HG03097 (cell line): Measurements from ENCODE around the gene TLCD2.
"Not testable (repeated sequence)": the region's sequence is repeated elsewhere in the genome, so short reads cannot be mapped to it uniquely, and the experiment has no call there.

Experiments
- ATAC-seq: cut with Tn5 transposase; IDR thresholded peaks from one replicate; pipeline ENCODE4 v1.9.1; 2021; ENCODE audit not compliant: unreplicated experiment, low FRiP score

The TLCD2 gene, protein sequence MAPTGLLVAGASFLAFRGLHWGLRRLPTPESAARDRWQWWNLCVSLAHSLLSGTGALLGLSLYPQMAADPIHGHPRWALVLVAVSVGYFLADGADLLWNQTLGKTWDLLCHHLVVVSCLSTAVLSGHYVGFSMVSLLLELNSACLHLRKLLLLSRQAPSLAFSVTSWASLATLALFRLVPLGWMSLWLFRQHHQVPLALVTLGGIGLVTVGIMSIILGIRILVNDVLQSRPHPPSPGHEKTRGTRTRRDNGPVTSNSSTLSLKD

DNA sequence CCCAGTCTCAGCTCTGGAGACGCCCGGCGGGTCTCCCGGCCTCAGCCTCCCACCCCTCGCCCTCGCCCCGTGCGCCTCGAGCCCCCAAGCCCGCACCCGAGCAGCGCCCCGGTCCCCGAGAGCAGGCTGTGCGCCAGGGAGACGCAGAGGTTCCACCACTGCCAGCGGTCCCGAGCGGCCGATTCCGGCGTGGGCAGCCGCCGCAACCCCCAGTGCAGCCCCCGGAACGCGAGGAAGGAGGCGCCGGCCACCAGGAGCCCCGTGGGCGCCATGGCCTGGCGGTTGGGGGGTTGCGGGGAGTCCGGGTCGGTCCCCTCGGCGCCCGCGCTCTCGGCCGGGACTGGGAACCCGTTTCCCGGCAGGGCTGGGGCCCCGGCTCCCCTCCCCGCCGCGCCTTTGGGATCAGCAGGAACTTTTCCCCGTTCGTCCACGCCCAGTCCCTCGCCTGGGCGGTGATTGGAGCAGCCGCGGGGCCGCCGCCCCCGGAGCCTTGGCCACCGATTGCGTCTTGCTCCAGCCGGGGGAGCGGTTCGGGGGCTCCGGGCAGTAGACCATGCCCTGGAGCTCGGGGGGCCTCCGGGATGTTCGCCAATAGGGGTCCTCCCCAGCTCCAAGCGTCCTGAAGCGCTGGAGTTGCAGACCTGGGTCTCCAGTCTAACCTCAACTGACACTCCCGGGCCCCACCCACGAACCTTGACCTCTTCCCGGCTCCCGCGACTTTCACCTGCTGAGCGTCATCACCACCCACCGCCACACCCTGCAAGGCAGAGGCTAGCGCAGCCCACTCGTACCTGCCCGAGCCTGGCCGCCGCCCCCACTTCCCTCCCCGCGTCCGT is at the start of gene TLCD2:
Gene TLCD2 (minus strand): TSS at position 407 of the 836 bp plus-strand sequence. CDS start 135 bp downstream, at position 272.
- no peak for ATAC-seq

DNA sequence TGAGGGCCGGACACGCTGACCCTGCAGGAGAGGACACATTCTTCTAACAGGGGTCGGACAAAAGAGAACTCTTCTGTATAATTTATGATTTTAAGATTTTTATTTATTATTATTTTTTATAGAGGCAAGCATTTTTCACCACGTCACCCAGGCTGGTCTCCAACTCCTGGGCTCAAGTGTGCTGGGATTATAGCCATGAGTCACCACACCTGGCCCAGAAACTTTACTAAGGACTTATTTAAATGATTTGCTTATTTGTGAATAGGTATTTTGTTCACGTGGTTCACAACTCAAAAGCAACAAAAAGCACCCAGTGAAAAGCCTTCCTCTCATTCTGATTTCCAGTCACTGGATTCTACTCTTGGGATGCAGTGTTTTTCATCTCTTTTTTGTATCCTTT is 49.4 kb upstream of the TLCD2 start:
- ATAC-seq = no peak

DNA sequence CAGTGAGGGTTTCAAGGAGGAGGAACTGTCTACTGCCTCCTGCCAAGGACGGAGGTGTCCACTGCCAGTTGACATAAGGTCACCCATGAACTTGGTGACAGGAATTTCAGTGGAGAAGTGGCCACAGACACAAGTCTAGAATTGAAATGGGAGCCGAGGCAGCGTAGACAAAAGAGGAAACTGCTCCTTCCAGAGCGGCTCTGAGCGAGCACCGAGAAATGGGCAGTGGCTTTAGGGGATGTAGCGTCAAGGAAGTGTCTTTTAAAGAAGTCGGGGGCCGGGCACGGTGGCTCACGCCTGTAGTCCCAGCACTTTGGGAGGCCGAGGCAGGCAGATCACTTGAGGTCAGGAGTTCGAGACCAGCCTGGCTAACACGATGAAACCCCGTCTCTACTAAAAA is 48.6 kb upstream of the TLCD2 start:
- no peak for ATAC-seq

DNA sequence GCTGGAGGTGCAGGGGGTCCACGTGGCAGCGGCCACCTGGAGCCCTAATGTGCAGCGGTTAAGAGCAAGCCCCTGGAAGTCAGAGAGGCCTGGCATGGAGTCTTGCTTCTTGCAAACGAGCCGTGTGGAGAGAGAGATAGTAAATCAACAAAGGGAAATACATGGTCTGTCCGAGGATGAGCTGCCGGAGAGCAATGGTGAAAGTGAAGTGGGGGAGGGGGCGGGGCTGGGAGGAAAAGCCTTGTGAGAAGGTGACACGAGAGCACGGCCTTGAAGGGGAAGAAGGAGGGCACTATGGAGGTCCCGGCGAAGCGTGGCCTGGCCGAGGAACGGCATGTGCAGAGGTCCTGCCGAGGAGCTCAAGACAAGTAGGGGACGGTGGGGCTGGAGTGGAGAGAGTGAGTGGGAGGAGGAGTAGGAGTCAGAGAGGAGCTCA is 45.7 kb upstream of the TLCD2 start:
- ATAC-seq = no peak

DNA sequence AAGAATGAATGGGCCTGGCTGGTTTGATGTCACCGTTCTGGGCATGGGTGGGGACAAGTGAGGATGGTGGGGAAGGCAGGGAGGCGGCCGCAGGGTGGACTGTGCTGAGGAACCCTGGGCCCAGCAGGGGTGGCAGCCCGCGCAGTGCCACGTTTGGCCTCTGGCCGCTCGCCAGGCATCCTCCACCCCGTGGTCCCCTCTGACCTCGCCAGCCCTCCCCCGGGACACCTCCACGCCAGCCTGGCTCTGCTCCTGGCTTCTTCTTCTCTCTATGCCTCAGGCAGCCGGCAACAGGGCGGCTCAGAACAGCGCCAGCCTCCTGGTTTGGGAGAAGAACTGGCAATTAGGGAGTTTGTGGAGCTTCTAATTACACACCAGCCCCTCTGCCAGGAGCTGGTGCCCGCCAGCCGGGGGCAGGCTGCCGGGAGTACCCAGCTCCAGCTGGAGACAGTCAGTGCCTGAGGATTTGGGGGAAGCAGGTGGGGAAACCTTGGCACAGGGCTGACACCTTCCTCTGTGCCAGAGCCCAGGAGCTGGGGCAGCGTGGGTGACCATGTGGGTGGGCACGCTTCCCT is 45.2 kb upstream of the TLCD2 start:
- no peak for ATAC-seq

DNA sequence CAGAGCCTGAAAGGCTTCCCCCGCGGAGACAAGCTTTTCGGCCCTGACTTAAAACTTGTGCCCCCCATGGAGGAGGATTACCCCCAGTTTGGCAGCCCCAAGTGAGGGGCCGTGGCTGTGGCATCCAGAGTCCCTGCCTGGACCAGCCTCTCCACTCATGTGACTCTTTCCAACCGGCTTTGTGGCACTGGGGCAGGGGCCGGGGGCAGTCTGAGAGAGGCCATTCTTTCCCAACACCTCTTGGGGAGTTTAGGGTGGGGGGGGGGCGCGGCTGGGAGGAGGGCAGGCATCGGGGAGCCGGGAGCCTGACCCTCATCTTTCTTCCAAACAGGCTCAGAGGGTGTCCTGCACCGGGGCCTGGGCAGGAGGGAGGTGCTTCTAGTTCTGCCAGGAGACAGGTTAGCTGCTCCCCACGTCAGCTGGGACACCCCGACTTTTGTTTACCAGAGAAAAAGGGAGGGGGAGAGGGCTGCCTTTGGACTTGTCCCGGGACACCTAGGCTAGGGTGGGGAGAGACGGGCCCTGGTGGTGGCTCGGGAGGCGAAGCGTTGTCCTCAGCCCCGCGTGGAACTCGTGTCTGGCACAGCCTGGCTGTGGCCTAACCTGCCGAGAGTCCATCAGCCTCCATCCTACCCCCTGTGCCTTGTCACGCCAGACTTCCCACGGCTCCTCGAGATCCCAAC is 44.4 kb upstream of the TLCD2 start:
- ATAC-seq = no peak

DNA sequence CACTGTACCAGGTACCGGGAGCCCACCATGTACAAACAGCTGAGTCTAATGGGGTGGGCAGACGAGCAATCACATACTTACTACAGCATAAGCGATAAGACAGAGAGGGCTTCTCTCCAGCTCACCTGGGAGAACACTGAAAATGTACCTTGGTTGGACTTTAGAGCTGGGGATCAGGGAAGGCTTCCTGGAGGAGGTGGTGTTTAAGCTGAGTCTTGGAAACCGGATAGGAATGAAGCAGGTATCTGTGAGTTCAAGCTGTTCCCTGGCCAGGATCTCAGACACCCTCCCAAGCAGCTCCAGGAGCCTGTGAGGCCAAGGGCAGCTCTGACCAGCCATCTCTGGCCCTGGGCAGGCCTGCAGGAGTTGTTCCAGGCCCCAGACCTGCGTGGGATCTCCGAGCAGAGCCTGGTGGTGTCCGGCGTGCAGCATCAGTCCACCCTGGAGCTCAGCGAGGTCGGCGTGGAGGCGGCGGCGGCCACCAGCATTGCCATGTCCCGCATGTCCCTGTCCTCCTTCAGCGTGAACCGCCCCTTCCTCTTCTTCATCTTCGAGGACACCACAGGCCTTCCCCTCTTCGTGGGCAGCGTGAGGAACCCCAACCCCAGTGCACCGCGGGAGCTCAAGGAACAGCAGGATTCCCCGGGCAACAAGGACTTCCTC is 43.7 kb upstream of the TLCD2 start:
- ATAC-seq = no peak

DNA sequence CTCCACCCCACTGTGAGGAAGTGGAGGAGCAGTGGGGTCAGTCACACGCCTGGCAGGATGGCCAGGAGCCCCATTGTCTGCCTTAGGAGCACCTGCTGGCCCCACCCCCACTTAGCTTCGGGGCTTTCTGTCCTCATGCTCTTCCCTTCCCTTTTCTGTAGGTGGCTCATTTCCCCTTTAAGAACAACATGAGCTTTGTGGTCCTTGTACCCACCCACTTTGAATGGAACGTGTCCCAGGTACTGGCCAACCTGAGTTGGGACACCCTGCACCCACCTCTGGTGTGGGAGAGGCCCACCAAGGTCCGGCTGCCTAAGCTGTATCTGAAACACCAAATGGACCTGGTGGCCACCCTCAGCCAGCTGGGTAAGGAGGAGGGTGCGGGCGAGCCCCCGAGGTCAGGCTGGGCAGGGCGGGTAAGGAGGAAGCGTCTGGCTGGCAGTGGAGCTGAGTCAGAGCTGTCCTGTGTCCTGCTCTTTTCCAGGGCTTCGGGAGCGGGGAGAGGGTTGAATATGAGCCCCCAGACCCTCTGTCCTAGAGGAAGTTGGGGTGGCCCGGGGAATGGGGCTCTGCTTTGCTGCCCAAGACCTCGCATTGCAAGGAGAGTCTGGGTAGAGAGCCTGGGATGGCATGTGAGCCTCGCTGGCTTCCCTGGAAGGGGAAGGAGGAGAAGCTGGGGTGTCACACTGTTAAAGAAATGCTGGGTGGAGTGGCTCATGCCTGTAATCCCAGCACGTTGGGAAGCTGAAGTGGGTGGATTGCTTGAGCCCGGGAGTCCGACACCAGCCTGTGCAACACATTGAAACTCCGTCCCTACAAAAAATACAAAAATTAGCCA is 42.5 kb upstream of the TLCD2 start:
- no peak for ATAC-seq

DNA sequence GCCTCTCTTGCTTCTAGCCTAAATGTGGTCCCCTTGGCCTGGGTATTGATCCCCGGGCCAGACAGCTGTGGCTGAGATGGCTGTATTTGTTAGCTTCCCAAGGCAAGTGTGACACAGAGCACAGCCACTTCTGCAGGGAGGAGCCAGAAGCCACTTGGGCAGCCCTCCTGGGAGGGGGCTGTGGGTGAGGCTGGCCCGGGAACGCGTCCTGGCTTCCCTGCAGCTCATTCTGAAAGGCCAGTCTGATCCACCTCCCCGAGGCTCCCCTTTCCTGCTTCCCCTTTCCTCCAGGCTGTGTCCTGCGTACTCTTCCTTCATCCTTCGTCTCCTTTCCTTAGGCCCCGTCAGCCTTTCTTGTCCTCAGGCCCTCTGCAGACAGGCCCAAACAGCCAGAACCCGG is 40.5 kb upstream of the TLCD2 start:
- no peak for ATAC-seq

DNA sequence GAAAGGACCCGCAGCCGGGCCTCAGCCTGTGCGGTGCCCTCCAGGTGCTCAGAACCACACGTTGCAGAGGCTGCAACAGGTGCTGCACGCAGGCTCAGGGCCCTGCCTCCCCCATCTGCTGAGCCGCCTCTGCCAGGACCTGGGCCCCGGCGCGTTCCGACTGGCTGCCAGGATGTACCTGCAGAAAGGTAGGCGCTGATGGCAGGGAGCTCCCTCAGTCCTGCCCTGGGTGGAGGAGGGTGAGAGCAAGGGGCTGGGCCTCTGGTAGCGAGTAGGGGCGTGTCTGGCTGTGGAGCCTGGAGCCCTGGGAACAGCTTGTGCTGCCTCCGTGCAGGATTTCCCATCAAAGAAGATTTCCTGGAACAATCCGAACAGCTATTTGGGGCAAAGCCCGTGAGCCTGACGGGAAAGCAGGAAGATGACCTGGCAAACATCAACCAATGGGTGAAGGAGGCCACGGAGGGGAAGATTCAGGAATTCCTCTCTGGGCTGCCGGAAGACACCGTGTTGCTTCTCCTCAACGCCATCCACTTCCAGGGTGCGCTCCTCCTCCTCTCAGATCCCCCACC is 36.9 kb upstream of the TLCD2 start:
- no peak for ATAC-seq

DNA sequence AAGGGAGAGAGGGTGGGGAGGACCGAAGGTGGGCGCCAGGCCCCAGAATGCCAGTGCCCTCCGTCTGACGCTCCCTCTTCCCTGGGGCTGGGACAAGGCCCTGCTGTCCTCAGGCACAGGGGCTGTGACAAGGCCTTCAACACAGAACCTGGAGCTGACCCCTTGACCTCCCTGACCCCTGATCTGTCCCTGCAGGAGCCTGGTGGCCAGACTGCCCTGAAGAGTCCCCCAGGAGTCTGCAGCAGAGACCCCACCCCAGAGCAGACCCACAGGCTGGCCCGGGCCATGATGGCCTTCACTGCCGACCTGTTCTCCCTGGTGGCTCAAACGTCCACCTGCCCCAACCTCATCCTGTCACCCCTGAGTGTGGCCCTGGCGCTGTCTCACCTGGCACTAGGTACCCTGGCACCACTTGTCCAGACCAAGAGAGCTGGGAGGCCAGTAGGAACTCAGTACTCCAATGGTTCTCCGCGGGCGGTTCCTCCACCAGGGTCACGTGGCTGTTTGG is 35.4 kb upstream of the TLCD2 start:
- ATAC-seq = no peak

DNA sequence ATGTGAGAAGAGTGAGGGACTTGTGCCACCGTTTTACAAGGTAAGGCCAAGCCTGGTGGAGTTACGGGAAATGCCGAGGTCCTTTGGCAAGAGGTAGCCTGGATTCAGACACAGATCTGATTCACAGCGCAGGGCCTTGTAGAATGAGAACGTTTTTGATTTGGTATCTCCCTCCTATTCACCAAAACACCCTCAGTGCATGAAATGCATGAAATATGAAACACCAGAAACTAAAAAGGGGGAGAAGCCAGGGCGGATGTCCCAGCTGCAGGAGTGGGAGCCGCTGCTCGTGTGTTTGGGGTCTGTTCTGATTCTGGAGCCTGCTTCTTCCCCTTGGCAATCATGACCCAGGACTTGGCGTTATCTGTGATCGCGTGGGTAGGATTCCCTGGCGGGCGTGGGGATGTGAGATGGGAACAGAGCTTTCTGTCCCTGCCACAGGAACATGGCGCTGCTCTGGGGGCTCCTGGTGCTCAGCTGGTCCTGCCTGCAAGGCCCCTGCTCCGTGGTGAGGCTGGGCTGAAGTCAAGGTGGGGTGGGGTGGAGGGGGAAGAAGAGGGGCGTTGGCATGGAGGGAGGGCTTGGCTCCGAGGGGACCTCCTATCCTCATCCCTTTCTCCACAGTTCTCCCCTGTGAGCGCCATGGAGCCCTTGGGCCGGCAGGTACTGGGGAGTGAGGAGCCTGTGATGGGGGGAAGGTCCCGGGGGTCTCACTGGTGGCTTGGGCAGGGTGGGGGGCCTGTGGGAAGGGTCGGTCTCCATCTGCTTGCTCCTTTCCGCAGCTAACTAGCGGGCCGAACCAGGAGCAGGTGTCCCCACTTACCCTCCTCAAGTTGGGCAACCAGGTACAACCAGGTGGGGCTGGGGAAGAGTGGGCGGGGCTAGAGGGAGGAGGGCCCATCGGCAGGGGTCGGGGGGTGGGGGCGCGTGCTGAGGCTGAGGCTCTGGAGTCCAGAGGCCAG is 34.7 kb upstream of the TLCD2 start:
- no peak for ATAC-seq

DNA sequence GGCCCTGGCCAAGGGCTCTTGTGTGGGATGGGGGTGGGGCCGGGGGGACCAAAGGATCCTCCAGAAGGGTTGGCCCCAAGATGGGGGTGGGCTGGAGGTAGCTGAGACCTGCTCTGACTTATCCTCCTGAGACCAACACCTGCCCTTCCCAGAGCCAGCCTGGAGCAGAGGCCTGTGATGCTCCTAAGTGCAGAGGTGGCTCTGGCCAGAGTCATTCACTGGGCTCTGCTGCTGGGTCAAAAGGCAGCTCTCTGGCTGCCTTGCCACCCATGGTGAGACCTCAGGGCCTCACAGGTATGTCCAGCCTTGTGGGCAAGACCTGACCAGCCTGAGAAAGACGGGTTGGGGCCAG is 32.9 kb upstream of the TLCD2 start:
- no peak for ATAC-seq

DNA sequence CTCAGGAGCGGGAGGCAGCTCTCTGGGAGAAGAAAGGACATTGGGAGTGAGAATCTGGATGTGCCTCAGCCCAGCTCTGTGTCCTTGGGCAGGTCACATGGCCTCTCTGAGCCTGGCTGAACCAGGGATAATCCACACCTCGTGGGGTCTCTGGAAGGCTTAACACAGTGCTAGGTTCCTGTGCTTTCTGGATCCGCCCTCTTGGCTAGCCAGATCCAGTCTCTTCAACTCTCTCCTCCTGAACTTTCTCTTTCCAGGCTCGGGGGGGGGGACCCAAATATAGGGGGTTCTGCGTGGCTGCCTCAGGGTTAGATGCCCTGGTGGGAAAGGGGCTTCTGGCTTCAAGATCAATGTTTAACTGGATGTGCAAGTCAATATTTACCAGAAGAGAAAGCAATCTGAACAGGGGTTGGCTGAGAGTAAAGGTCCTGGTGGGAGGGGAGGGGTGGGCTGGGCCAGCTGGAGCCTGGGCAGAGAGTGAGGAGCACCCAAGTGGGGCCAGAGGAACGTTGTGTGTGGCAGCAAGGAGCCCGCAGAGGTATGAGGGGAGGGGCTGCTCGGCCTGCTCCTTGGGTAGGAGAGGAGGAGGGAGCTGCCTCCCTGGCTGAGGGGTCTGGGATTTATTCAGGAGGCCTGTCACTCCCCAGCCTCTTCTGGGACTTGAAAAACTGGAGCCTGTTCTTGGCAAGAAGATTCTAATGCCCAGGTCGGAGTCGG is 32.4 kb upstream of the TLCD2 start, which contains the start of gene SERPINF2:
Gene SERPINF2 (plus strand): TSS at position 501 of the 717 bp plus-strand sequence. CDS start 2,125 bp downstream, outside the sequence.
- no peak for ATAC-seq

DNA sequence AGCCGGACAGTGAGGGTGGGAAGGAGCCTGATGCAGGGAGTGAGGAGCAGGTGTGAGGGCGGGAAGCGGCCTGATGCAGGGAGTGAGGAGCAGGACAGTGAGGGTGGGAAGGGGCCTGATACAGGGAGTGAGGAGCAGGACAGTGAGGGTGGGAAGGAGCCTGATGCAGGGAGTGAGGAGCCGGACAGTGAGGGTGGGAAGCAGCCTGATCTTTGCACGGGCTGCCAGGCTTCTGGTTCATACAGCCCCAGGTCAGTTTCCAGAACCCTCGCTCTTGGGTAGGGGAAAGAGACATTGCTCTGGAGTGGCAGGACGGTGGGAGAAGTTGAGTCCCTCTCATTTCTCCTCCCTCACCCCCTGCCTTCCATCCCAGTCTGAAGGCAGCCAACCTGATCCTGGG is 31.7 kb upstream of the TLCD2 start:
- ATAC-seq = not testable (repeated sequence)

DNA sequence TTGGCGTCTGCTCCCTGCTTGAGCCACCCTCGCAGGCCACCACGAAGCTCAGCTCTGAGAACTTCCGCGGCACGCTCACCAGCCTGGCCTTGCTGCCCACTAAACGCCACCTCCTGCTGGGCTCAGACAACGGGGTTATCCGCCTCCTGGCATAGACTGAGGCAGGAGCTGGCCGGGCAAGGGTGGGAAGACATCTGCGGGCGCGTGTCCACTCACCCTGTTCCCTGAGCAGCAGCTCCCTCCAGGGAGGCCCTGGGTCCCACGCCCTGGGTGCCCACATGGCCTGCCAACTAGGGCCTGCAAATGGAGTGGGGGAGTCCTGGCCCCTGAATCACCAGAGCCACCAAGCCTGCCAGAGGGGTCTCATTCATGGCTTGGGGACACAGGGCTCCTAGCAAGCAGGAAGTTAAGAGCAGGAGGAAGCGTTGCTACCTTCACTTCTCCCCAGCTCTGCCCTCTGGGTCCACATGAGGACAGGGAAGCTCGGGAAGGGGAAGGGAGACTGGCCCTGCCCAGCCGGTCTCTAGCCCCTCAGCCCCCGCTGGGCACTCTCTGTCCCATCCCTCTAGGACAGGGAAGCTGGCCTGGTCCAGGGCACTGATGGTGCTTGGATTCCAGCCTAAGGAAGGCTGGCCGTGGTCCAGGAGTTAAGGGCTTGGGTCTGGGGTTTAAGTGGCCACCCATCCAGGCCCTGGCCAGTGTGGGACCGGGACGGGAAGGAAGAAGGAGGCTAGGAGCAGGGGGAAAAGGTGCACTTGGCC is 27.5 kb upstream of the TLCD2 start:
- no peak for ATAC-seq
